ENCODE data around the gene SMIM14.

Gene SMIM14

GRCh38 chr4:39609454-39609931 lies 29.2 kb downstream of the SMIM14 start:
- Histone ChIP-seq H2AFZ (ENCODE audit: low read depth, low read length) (no peak overlapping the region), H3K27me3 (ENCODE audit: insufficient read depth, low read length) (no peaks in the 10 kb centered on the region), H3K9me3 (ENCODE audit: low read length) (no peaks in the 10 kb centered on the region), H3K4me1 (ENCODE audit: insufficient read depth, low read length) (peaks cover 5% of the 10 kb centered on the region), H3K36me3 (ENCODE audit: insufficient read depth, low read length) (peaks cover 8% of the 10 kb centered on the region), H3K4me3 (ENCODE audit: low read length) (no peak overlapping the region)

- Histone ChIP-seq H3K9me3 (ENCODE audit: low read length) (no peaks in the 10 kb centered on the region), H3K36me3 (ENCODE audit: insufficient read depth, low read length) (peaks cover 8% of the 10 kb centered on the region), H2AFZ (ENCODE audit: low read depth, low read length) (no peak overlapping the region), H3K4me3 (ENCODE audit: low read length) (no peak overlapping the region), H3K27me3 (ENCODE audit: insufficient read depth, low read length) (no peaks in the 10 kb centered on the region), H3K4me1 (ENCODE audit: insufficient read depth, low read length) (peaks cover 5% of the 10 kb centered on the region)
Observed at GRCh38 chr4:39608451-39608850, 30.2 kb downstream of the SMIM14 start.

- Histone ChIP-seq H3K9me3 (ENCODE audit: low read length) (no peaks in the 10 kb centered on the region), H2AFZ (ENCODE audit: low read depth, low read length) (no peak overlapping the region), H3K4me3 (ENCODE audit: low read length) (no peak overlapping the region), H3K4me1 (ENCODE audit: insufficient read depth, low read length) (peaks cover 5% of the 10 kb centered on the region), H3K27me3 (ENCODE audit: insufficient read depth, low read length) (no peaks in the 10 kb centered on the region), H3K36me3 (ENCODE audit: insufficient read depth, low read length) (peaks cover 7% of the 10 kb centered on the region)
Observed at GRCh38 chr4:39606747-39607146, 31.9 kb downstream of the SMIM14 start.

GRCh38 chr4:39597695-39598381 lies 40.8 kb downstream of the SMIM14 start:
- no peak overlapping the region for H2AFZ ChIP-seq (ENCODE audit: low read depth, low read length)
- H3K36me3 ChIP-seq (ENCODE audit: insufficient read depth, low read length) = no peaks in the 10 kb centered on the region
- no peak overlapping the region for H3K4me3 ChIP-seq (ENCODE audit: low read length)
- H3K27me3 ChIP-seq (ENCODE audit: insufficient read depth, low read length) = no peaks in the 10 kb centered on the region
- H3K9me3 ChIP-seq (ENCODE audit: low read length) = no peaks in the 10 kb centered on the region
- no peaks in the 10 kb centered on the region for H3K4me1 ChIP-seq (ENCODE audit: insufficient read depth, low read length)

- H3K4me1 ChIP-seq (ENCODE audit: insufficient read depth, low read length) = no peaks in the 10 kb centered on the region
- H3K9me3 ChIP-seq (ENCODE audit: low read length) = no peaks in the 10 kb centered on the region
- no peaks in the 10 kb centered on the region for H3K36me3 ChIP-seq (ENCODE audit: insufficient read depth, low read length)
- no peak overlapping the region for H3K4me3 ChIP-seq (ENCODE audit: low read length)
- H3K27me3 ChIP-seq (ENCODE audit: insufficient read depth, low read length) = no peaks in the 10 kb centered on the region
- no peak overlapping the region for H2AFZ ChIP-seq (ENCODE audit: low read depth, low read length)
Observed at GRCh38 chr4:39596971-39597370, 41.7 kb downstream of the SMIM14 start.

- H3K36me3 ChIP-seq (ENCODE audit: insufficient read depth, low read length) = no peaks in the 10 kb centered on the region
- H3K4me3 ChIP-seq (ENCODE audit: low read length) = no peak overlapping the region
- H3K27me3 ChIP-seq (ENCODE audit: insufficient read depth, low read length) = no peaks in the 10 kb centered on the region
- no peaks in the 10 kb centered on the region for H3K4me1 ChIP-seq (ENCODE audit: insufficient read depth, low read length)
- H2AFZ ChIP-seq (ENCODE audit: low read depth, low read length) = no peak overlapping the region
- H3K9me3 ChIP-seq (ENCODE audit: low read length) = peaks cover 5% of the 10 kb centered on the region
Observed at GRCh38 chr4:39591290-39591689, 47.4 kb downstream of the SMIM14 start.

- Histone ChIP-seq H3K4me1 (ENCODE audit: insufficient read depth, low read length) (no peaks in the 10 kb centered on the region), H3K4me3 (ENCODE audit: low read length) (no peak overlapping the region), H3K9me3 (ENCODE audit: low read length) (peaks cover 5% of the 10 kb centered on the region), H2AFZ (ENCODE audit: low read depth, low read length) (no peak overlapping the region), H3K36me3 (ENCODE audit: insufficient read depth, low read length) (no peaks in the 10 kb centered on the region), H3K27me3 (ENCODE audit: insufficient read depth, low read length) (no peaks in the 10 kb centered on the region)
Observed at GRCh38 chr4:39587881-39588280, 50.8 kb downstream of the SMIM14 start.

GRCh38 chr4:39574946-39575345 lies 63.7 kb downstream of the SMIM14 start:
- H3K9me3 ChIP-seq (ENCODE audit: low read length) = no peaks in the 10 kb centered on the region
- peaks cover 3% of the 10 kb centered on the region for H3K36me3 ChIP-seq (ENCODE audit: insufficient read depth, low read length)
- H3K4me1 ChIP-seq (ENCODE audit: insufficient read depth, low read length) = no peaks in the 10 kb centered on the region
- no peaks in the 10 kb centered on the region for H3K27me3 ChIP-seq (ENCODE audit: insufficient read depth, low read length)
- no peak overlapping the region for H2AFZ ChIP-seq (ENCODE audit: low read depth, low read length)
- H3K4me3 ChIP-seq (ENCODE audit: low read length) = no peak overlapping the region

GRCh38 chr4:39571504-39571903 lies 67.2 kb downstream of the SMIM14 start:
- Histone ChIP-seq H3K4me3 (ENCODE audit: low read length) (no peak overlapping the region), H2AFZ (ENCODE audit: low read depth, low read length) (no peak overlapping the region), H3K9me3 (ENCODE audit: low read length) (no peaks in the 10 kb centered on the region), H3K36me3 (ENCODE audit: insufficient read depth, low read length) (peaks cover 5% of the 10 kb centered on the region), H3K27me3 (ENCODE audit: insufficient read depth, low read length) (no peaks in the 10 kb centered on the region), H3K4me1 (ENCODE audit: insufficient read depth, low read length) (no peaks in the 10 kb centered on the region)

- H3K4me1 ChIP-seq (ENCODE audit: insufficient read depth, low read length) = no peaks in the 10 kb centered on the region
- no peak overlapping the region for H2AFZ ChIP-seq (ENCODE audit: low read depth, low read length)
- H3K4me3 ChIP-seq (ENCODE audit: low read length) = no peak overlapping the region
- peaks cover 2% of the 10 kb centered on the region for H3K9me3 ChIP-seq (ENCODE audit: low read length)
- no peaks in the 10 kb centered on the region for H3K27me3 ChIP-seq (ENCODE audit: insufficient read depth, low read length)
- peaks cover 5% of the 10 kb centered on the region for H3K36me3 ChIP-seq (ENCODE audit: insufficient read depth, low read length)
Observed at GRCh38 chr4:39571054-39571453, 67.6 kb downstream of the SMIM14 start.

GRCh38 chr4:39569209-39569608 lies 69.5 kb downstream of the SMIM14 start:
- H3K4me3 ChIP-seq (ENCODE audit: low read length) = no peak overlapping the region
- H3K9me3 ChIP-seq (ENCODE audit: low read length) = peaks cover 8% of the 10 kb centered on the region
- H3K4me1 ChIP-seq (ENCODE audit: insufficient read depth, low read length) = no peaks in the 10 kb centered on the region
- peaks cover 9% of the 10 kb centered on the region for H3K36me3 ChIP-seq (ENCODE audit: insufficient read depth, low read length)
- H3K27me3 ChIP-seq (ENCODE audit: insufficient read depth, low read length) = no peaks in the 10 kb centered on the region
- no peak overlapping the region for H2AFZ ChIP-seq (ENCODE audit: low read depth, low read length)

GRCh38 chr4:39568805-39569204 lies 69.9 kb downstream of the SMIM14 start:
- Histone ChIP-seq H3K9me3 (ENCODE audit: low read length) (peaks cover 8% of the 10 kb centered on the region), H2AFZ (ENCODE audit: low read depth, low read length) (no peak overlapping the region), H3K27me3 (ENCODE audit: insufficient read depth, low read length) (no peaks in the 10 kb centered on the region), H3K4me1 (ENCODE audit: insufficient read depth, low read length) (no peaks in the 10 kb centered on the region), H3K4me3 (ENCODE audit: low read length) (no peak overlapping the region), H3K36me3 (ENCODE audit: insufficient read depth, low read length) (peaks cover 9% of the 10 kb centered on the region)

- H3K4me3 ChIP-seq (ENCODE audit: low read length) = no peak overlapping the region
- H3K9me3 ChIP-seq (ENCODE audit: low read length) = peaks cover 8% of the 10 kb centered on the region
- H3K4me1 ChIP-seq (ENCODE audit: insufficient read depth, low read length) = no peaks in the 10 kb centered on the region
- H3K36me3 ChIP-seq (ENCODE audit: insufficient read depth, low read length) = peaks cover 8% of the 10 kb centered on the region
- H3K27me3 ChIP-seq (ENCODE audit: insufficient read depth, low read length) = no peaks in the 10 kb centered on the region
- no peak overlapping the region for H2AFZ ChIP-seq (ENCODE audit: low read depth, low read length)
Observed at GRCh38 chr4:39565878-39566600, 72.6 kb downstream of the SMIM14 start.

Data from neuron (in vitro differentiated cells).